PFSK-1 (cell line): ENCODE data around the gene STARD8.

Source experiments
- FOXP2 ChIP-seq: optimal IDR thresholded peaks from 2 replicates; pipeline ENCODE3; 2011; ENCODE audit warnings: borderline replicate concordance, control low read depth, inconsistent platforms; ENCODE audit not compliant: insufficient read depth; ENCODE audit errors: extremely low read length, extremely low read depth
- POLR2AphosphoS5 ChIP-seq: IDR thresholded peaks from 2 replicates; pipeline ENCODE4 v1.6.1; 2012; ENCODE audit warnings: low read depth, mild to moderate bottlenecking, control low read depth, low read length, moderate library complexity
- SIN3A ChIP-seq: IDR thresholded peaks from 2 replicates; pipeline ENCODE4 v1.6.1; 2012; ENCODE audit warnings: mild to moderate bottlenecking, low read length, moderate library complexity, borderline replicate concordance; ENCODE audit not compliant: insufficient read depth
- TAF1 ChIP-seq: IDR thresholded peaks from 2 replicates; pipeline ENCODE4 v1.6.1; 2012; ENCODE audit warnings: low read length, control low read depth, borderline replicate concordance; ENCODE audit not compliant: insufficient read depth
- TF ChIP-seq, protein P1 (sequence below), 2 experiments: IDR thresholded peaks; 2 replicates each; pipeline versions ENCODE4 v1.6.1 to v1.8.0; 2011 to 2012; ENCODE audit warnings: low read depth in 2 of 2, low read length in 2 of 2, control low read depth in 1 of 2, inconsistent platforms in 1 of 2, mild to moderate bottlenecking in 1 of 2, moderate library complexity in 1 of 2; ENCODE audit not compliant: insufficient read depth in 1 of 2

The STARD8 gene

DNA sequence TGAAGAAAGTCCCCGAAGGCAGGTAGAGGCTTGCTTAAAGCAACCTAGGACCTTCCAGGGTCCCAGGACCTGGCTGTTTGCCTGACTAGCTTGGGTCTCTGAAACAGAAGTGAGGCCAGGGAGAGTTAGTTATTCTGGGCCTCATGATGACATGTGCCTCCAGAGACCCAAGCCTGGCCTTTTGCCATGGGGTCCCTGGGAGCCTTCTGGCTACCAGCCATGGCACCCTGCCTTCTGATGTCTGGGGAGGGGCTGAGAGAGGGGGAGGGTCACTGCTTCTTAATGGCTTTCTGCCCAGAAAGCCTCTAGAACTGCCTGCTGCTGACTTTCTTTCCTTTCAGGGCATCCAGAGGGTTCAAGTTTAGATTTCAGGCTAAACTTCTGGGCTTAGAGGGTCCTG lies 1.0 kb upstream of the STARD8 start:
- TF ChIP-seq, protein P1, sequence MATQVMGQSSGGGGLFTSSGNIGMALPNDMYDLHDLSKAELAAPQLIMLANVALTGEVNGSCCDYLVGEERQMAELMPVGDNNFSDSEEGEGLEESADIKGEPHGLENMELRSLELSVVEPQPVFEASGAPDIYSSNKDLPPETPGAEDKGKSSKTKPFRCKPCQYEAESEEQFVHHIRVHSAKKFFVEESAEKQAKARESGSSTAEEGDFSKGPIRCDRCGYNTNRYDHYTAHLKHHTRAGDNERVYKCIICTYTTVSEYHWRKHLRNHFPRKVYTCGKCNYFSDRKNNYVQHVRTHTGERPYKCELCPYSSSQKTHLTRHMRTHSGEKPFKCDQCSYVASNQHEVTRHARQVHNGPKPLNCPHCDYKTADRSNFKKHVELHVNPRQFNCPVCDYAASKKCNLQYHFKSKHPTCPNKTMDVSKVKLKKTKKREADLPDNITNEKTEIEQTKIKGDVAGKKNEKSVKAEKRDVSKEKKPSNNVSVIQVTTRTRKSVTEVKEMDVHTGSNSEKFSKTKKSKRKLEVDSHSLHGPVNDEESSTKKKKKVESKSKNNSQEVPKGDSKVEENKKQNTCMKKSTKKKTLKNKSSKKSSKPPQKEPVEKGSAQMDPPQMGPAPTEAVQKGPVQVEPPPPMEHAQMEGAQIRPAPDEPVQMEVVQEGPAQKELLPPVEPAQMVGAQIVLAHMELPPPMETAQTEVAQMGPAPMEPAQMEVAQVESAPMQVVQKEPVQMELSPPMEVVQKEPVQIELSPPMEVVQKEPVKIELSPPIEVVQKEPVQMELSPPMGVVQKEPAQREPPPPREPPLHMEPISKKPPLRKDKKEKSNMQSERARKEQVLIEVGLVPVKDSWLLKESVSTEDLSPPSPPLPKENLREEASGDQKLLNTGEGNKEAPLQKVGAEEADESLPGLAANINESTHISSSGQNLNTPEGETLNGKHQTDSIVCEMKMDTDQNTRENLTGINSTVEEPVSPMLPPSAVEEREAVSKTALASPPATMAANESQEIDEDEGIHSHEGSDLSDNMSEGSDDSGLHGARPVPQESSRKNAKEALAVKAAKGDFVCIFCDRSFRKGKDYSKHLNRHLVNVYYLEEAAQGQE (IDR thresholded peaks at IDR 0.05; ENCODE audit: insufficient read depth in 1 of 2, low read depth in 2 of 2, low read length in 2 of 2) = no peak
- TF ChIP-seq SIN3A (no peak), POLR2AphosphoS5 (no peak), FOXP2 (no peak), TAF1 (no peak)

DNA sequence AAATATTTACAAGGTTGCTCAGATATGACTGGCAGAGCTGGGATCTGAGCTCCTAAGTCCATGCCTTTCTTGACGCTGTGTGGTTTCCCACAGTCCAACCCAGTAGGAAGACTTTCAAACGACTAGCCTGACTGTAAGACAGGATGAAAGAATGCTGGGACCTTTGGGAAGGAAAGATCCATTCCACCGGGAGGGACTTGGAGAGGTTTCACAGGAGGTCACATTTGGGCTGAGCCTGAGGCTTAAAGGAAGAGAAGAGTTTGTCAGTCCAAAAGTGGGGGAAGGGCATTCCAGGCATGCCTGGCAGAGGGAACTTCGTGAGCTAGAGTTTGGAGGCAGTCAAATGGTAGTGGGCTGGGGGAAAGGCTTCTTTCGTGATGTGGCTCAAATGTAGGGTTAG lies 1.5 kb downstream of the STARD8 start:
- TF ChIP-seq, protein P1 (IDR thresholded peaks at IDR 0.05; ENCODE audit: insufficient read depth in 1 of 2, low read depth in 2 of 2, low read length in 2 of 2) = no peak
- TF ChIP-seq FOXP2 = no peak
- no peak for TF ChIP-seq TAF1
- TF ChIP-seq POLR2AphosphoS5 = no peak
- TF ChIP-seq SIN3A = no peak

DNA sequence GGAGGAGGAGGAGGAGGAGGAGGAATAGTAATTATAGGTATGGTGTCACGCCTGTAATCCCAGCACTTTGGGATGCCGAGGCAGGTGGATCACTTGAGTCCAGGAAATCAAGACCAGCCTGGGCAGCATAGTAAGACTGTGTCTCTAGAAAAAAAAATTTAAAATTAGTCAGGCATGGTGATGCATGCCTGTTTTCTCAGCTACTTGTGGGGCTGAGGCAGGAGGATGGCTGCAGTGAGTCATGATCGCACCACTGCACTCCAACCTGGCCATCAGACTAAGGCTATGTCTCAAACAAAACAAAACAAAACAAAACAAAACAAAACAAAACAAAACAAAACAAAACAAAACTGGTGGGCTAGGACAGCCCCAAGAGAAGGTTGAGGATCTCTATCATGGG lies 3.0 kb downstream of the STARD8 start:
- TF ChIP-seq SIN3A (no peak), TAF1 (no peak), FOXP2 (no peak), POLR2AphosphoS5 (no peak)
- TF ChIP-seq, protein P1 (IDR thresholded peaks at IDR 0.05; ENCODE audit: insufficient read depth in 1 of 2, low read depth in 2 of 2, low read length in 2 of 2) = no peak

DNA sequence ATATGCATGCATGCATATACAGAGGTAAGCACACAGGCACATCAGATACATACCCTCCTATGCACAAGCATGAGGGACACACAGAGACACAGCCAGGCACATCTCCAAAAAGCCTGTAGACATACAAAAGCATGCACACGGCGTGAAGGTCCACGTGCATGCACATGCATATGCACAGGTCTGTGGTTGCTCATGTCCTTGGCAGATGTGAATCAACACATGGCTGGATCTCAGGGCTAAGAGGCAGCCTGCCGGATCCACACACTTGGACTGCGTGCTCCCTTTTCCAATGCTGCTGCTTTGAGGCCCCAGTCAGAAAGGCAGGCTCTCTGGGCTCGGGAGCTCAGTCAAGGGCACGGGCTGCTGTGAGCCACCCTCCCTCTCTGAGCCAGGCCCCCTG lies 3.6 kb downstream of the STARD8 start:
- TF ChIP-seq TAF1 = no peak
- TF ChIP-seq, protein P1 (IDR thresholded peaks at IDR 0.05; ENCODE audit: insufficient read depth in 1 of 2, low read depth in 2 of 2, low read length in 2 of 2) = no peak
- no peak for TF ChIP-seq SIN3A
- no peak for TF ChIP-seq FOXP2
- TF ChIP-seq POLR2AphosphoS5 = no peak

DNA sequence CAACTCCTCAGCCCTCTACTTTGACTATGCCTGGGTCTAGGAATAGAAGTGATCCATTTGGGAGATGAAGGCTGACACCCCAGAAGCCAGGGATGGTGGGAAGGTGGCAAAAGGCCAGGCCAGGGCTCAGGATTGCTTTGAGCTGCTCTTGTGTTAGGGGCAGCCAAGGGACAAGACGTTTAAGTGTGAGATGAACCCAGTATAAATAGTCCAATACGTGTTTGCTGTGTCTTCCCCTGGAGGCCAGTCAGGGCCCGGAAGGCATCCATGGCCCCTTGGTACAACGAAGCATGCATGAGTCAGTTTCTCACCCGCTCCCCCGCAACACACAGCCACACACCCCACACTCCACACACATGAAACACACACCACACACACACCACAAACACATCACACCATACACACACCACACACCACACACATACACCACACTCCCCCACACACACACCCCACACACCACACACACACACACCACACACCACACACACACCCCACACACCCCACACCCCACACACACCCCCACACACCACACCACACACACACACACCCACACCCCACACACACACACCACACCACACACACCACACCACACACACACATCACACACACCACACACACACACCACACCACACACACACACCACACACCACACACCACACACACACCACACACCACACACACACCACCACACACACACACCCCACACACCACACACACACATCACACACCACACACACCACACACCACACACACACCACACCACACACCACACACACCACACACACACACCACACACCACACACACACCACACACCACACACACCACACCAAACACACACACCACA lies 5.1 kb downstream of the STARD8 start:
- TF ChIP-seq TAF1 (no peak), FOXP2 (no peak), SIN3A (no peak), POLR2AphosphoS5 (no peak)
- TF ChIP-seq, protein P1 (IDR thresholded peaks at IDR 0.05; ENCODE audit: insufficient read depth in 1 of 2, low read depth in 2 of 2, low read length in 2 of 2) = no peak
